ENCODE data around the gene EXTL1.

DNA sequence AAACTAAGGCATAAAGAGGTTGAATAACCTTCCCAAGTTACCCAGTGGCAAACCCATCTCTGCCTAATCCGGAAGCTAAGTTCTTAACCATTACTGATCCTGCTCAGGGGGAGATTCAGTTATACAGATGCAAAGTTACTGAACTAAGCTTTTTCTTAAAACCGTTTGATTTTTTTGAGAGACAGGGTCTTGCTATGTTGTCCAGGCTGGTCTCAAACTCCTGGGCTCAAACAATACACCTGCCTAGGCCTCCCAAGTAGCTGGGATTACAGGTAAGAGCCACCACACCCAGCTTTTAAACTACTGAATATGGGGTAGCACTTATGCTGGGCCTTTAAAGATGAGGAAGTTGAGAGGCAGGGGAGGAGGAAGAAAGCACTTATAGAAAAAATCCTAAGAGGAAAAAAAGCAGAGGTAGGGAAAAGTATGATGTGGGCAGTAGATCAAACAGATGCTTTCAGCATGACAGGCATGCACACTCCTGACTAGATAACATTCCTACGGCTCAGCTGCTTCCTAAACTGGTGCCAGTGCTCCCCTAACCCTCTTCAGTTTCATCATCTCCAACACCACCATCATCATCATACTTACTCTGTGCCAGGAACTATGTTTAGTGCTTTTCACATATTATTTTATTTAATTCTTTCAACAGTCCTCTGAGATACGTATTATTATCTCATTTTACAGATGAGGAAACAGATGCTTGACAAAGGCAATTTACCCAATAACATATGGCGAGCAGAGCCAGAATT, 29.5 kb upstream of the EXTL1 start:
- TF ChIP-seq POLR2A (IDR thresholded peaks at IDR 0.05) (no peak), CTCF (IDR thresholded peaks at IDR 0.05) (no peak)

Data from thyroid gland (tissue), 4 donors.